GM18499 (cell line): Measurements from ENCODE around the gene COLGALT1.

ENCODE experiments used
- ATAC-seq: cut with Tn5 transposase; IDR thresholded peaks from one replicate; pipeline ENCODE4 v1.9.1; 2021; ENCODE audit warnings: moderate number of reproducible peaks; ENCODE audit not compliant: insufficient read depth, unreplicated experiment

The COLGALT1 gene

DNA sequence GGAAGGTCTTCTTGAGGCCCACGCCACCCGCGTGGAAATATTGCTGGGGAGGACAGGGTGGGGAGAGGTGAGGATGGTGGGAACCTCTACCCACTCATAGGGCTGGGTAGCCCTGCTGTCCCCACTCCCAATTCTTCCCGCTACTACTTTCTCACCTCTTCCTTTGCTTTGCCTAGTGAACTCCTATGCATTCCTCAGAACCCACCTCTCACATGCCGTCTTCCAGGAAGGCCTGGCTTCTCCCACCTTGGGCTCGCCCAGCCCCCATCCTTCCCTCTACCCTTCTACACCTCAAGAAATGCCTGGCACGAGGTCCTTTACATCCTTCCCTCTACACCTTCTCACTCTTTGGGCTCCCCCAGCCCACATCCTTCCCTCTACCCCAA is 62.4 kb downstream of the COLGALT1 start:
- no peak for ATAC-seq

DNA sequence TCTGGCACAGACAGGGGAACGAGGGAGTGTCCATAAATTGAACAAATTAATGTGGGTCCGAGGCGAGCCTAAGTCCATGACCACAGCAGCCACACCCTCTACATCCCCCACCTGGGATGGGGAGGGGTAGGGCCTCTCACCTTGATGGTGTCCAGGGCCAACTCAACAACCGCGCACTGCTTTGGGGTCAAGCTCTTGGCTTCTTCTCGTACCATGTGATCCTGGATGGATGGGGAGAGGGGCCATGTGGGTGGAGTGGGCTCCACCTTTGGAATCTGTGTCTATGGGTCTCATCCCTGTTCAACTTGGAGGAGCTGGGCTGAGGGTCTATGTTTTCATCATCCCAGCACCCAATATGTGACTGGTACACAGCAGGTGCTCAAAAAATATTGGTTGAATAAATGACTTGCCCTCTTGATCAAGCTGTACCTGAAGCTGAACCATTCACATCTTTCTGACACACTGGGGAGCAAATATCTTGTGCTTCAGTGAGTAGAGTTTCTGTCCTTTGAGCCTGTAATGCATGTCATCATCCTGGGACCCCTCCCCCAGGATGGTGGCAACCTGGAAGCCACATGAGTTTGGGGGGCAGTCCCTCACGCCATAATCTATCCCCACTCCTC is 62.9 kb downstream of the COLGALT1 start:
- ATAC-seq: no peak

DNA sequence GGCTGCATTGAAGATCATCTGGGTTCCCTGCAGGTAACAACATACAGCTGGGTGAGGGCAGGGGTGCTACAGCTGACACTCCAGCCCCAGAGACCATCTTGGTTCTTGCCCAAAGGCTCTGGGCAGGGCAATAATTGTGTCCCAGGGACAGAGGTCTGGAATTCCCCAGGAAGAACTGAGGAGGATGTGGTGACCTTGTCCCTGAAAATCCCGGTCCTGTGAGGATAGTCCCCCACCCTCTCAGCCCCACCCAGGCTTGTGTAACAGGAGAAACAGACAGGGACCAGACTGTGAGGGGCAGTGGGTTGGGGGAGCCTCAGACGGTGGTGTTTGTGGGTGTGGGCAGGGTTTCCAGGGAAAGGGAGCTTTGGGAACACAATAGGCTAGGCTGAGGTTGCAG is 63.5 kb downstream of the COLGALT1 start:
- ATAC-seq: no peak

DNA sequence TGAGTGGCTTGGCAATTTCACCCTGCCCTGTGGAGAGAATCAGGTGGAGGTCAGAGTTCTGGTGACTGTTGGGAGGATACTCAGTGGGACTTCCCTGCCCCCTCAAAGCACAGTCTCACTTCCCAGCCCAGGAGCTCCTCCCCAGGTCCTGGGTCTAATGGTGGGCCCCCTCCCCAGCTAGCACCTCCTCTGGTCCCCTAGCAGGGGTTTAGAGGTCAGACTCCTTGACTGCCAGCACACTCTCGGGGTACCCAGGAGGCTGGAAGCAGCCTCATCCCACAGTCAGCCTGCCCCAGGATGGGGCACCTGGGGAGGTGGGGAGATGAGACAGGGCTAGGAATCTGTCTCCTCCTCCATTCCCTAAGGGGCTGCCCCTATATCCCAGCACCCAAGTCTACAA is 65.2 kb downstream of the COLGALT1 start:
- ATAC-seq: no peak

DNA sequence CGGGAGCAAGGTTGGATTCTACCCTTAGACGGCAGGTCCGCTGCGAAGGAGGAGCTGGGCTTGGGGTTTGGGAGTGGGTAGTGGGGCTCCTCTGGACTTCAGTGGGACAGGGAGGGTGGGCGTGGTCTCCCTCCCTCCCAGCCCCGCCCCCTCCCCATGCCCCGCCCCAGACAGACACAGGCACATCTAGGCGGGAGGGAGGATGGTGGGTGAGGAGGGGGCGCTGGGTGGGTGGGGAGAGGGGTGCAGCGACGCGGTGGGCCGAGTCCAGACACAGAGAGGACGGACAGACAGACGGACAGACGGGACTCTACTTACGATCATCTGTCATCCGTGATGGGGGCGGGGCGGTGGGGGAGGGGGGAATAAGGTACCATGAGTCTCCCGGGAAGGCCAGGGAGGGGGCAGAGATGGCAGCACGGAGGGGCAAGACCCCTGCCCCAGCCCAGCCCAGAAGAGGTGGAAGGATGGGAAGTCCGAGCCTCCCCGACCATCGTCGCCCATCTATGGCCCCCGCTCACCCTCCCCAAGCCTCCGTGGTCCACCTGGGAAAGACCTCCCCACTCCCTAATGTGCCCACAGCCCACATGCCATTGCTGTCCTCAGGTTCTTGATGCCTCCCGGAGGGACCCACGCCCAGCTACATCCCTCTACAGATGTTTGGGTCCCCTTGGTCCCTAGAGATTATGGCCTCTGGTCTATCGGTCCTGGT is 67.9 kb downstream of the COLGALT1 start:
- no peak for ATAC-seq

GRCh38 chr19:17624314-17624991 is 69.0 kb downstream of the COLGALT1 start:
- no peak for ATAC-seq

GRCh38 chr19:17625043-17625442 is 69.6 kb downstream of the COLGALT1 start:
- no peak for ATAC-seq

DNA sequence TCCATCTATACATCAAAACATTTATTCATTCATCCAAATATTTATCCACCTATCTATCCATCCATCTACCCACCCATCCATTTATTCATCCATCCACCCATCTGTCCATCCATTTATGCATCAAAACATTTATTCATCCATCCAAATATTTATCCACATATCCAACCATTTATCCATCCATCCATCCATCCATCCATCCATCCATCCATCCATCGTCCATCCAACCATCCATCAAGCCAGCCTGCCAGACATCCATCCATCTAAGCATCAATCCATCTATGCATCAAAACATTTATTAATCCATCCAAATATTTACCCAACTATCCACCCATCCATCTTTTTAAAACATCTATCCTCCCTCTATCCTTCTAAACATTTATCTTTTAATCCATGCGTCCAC is 70.5 kb downstream of the COLGALT1 start:
- ATAC-seq: no peak

DNA sequence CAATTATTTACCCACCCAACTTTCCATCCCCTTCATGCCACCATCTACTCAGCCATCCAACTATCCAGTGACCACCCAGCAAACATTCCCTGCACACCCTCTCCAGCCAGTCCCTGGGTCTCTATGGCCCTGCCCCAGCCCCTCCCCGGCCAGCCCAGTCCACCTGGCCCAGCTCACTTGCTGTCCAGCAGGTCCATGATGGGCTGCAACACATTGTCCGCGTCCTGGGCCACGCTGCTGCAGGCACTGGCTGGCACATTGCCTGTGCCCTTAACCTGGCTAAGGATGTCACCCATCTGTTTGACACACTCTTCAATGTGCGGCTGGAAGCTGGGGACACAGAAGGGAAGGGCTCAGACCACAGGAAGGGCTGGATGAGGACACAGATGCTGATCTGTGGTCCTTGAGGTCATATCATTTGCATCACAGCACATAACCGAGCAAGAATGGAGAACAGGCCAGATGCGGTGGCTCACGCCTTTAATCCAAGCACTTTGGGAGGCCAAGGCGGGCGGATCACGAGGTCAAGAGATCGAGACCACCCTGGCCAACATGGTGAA is 71.1 kb downstream of the COLGALT1 start:
- no peak for ATAC-seq

GRCh38 chr19:17627161-17627560 is 71.7 kb downstream of the COLGALT1 start:
- no peak for ATAC-seq

DNA sequence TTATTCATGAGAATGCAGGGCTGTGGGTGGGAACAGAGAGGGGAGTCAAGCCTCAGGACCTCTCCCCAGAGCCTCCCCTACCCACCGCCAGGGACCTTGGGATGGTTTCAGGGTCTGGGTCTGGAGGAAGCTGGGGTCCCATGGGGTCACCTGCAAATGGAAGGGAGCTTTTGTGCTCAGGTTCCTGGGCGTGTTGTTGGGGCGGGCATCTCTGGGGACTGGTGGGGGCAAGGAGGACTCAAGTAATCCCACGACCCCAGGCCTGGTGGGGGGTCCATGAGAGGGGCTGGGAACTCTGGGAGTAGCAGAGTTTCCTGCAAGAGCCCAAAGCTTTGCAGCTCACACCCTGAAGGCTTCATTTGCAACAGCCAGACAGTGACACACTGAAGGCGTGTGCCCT is 72.5 kb downstream of the COLGALT1 start:
- ATAC-seq: no peak

DNA sequence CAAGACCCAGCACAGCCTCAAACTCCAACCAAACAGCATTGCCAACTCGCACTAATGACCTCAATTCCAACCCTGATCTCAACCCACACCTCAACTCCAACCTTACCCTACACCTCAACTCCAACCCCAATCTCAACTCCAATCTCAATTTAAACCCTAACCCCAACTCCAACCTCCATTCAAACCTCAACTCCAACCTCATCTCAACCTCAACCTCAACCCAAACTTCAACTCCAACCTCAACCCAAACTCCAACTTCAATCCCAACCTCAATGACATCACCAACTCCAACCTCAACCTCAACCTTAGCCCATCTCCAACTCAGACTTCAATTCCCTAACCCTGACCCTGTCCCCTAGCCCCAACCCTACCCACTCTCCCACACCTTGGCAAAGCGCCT is 74.3 kb downstream of the COLGALT1 start:
- ATAC-seq: no peak

- ATAC-seq: no peak
Measured at GRCh38 chr19:17632577-17632976, 77.1 kb downstream of the COLGALT1 start.
